Stimulated activated CD4-positive, alpha-beta T cell treated with anti-CD3 and anti-CD28 coated beads, Interleukin-4, amount 100 ng/mL, for 24 hours (primary cell): ENCODE measurements around the gene PNPLA6.

Source experiments
- DNase-seq: peaks from one replicate; pipeline ENCODE4 v3.0.0-alpha.2; 2020

Gene PNPLA6

GRCh38 chr19:7516333-7516732 is 19.2 kb upstream of the PNPLA6 start:
- DNase-seq: no peak

GRCh38 chr19:7516878-7517277 is 18.6 kb upstream of the PNPLA6 start:
- DNase-seq: no peak

- no peak for DNase-seq
Measured at GRCh38 chr19:7519361-7520130, 16.0 kb upstream of the PNPLA6 start.

GRCh38 chr19:7520131-7521051 is 15.1 kb upstream of the PNPLA6 start:
- DNase-seq: no peak

- no peak for DNase-seq
Measured at GRCh38 chr19:7521551-7522071, 13.9 kb upstream of the PNPLA6 start.

- peak; percentile 100 for DNase-seq
Measured at GRCh38 chr19:7522072-7522922, 13.2 kb upstream of the PNPLA6 start, which contains the start of gene MCOLN1. MCOLN1 (plus strand) TSS chr19:7522624; CDS start chr19:7522751, 127 bp downstream.

GRCh38 chr19:7522923-7523667 is 12.4 kb upstream of the PNPLA6 start:
- no peak for DNase-seq

GRCh38 chr19:7524523-7524922 is 11.0 kb upstream of the PNPLA6 start:
- no peak for DNase-seq

- no peak for DNase-seq
Measured at GRCh38 chr19:7524992-7525739, 10.4 kb upstream of the PNPLA6 start.

- DNase-seq: no peak
Measured at GRCh38 chr19:7526059-7526929, 9.2 kb upstream of the PNPLA6 start.

GRCh38 chr19:7527516-7528191 is 7.9 kb upstream of the PNPLA6 start:
- DNase-seq: no peak

- no peak for DNase-seq
Measured at GRCh38 chr19:7528192-7528519, 7.4 kb upstream of the PNPLA6 start.

- DNase-seq: no peak
Measured at GRCh38 chr19:7528522-7529245, 6.8 kb upstream of the PNPLA6 start.

- no peak for DNase-seq
Measured at GRCh38 chr19:7529246-7529600, 6.3 kb upstream of the PNPLA6 start.

- no peak for DNase-seq
Measured at GRCh38 chr19:7529610-7530490, 5.7 kb upstream of the PNPLA6 start.

GRCh38 chr19:7533281-7533885 is 2.1 kb upstream of the PNPLA6 start:
- no peak for DNase-seq

- DNase-seq: peak; percentile 84
Measured at GRCh38 chr19:7533925-7534480, 1.5 kb upstream of the PNPLA6 start.
